SK-N-SH treated with all-trans-retinoic acid at 6 μM for 48 hours (cell line): ENCODE data around the gene INPP5E.

Source experiments
- ATAC-seq: fragments of 200-7000 bp; cut with Tn5 transposase; 3 replicates; pipeline ENCODE4 v1.9.1; 2020; ENCODE audit warnings: mild to moderate bottlenecking, moderate library complexity
- ARNTL ChIP-seq: fragments of 450-650 bp; formaldehyde crosslinking; IDR thresholded peaks from 2 replicates; pipeline ENCODE4 v1.5.0; 2020; ENCODE audit warnings: low read depth, mild to moderate bottlenecking, moderate library complexity, borderline replicate concordance
- BACH2 ChIP-seq: fragments of 250-450 bp; sonication (Bioruptor Pico); IDR thresholded peaks from 2 replicates; pipeline ENCODE4 v1.9.0; 2021; ENCODE audit warnings: mild to moderate bottlenecking, borderline replicate concordance
- CREB5 ChIP-seq: fragments of 250-450 bp; sonication (Bioruptor Pico); IDR thresholded peaks from 2 replicates; pipeline ENCODE4 v1.5.1; 2020; ENCODE audit warnings: low read depth, mild to moderate bottlenecking, moderate library complexity
- ESRRG ChIP-seq: fragments of 250-450 bp; sonication (Bioruptor Pico); IDR thresholded peaks from 2 replicates; pipeline ENCODE4 v1.6.1; 2021; ENCODE audit warnings: mild to moderate bottlenecking
- GLIS3 ChIP-seq: fragments of 250-450 bp; sonication (Bioruptor Pico); IDR thresholded peaks from 2 replicates; pipeline ENCODE4 v1.5.0; 2020; ENCODE audit warnings: mild to moderate bottlenecking, moderate library complexity
- ISL1 ChIP-seq: fragments of 250-450 bp; sonication (Bioruptor Pico); IDR thresholded peaks from 2 replicates; pipeline ENCODE4 v2.1.2; 2022; ENCODE audit warnings: mild to moderate bottlenecking, moderate library complexity
- OSR1 ChIP-seq: fragments of 250-450 bp; sonication (Bioruptor Pico); IDR thresholded peaks from 2 replicates; pipeline ENCODE4 v1.8.0; 2022; ENCODE audit warnings: moderate library complexity, mild to moderate bottlenecking, inconsistent platforms
- PPARA ChIP-seq: fragments of 250-450 bp; sonication (Bioruptor Pico); IDR thresholded peaks from 2 replicates; pipeline ENCODE4 v1.5.0; 2020; ENCODE audit warnings: mild to moderate bottlenecking, borderline replicate concordance
- RARB ChIP-seq: fragments of 250-450 bp; sonication (Bioruptor Pico); IDR thresholded peaks from 2 replicates; pipeline ENCODE4 v1.8.0; 2021; ENCODE audit warnings: mild to moderate bottlenecking, moderate library complexity
- SNAI2 ChIP-seq: fragments of 250-450 bp; sonication (Bioruptor Pico); IDR thresholded peaks from 2 replicates; pipeline ENCODE4 v1.5.0; 2020; ENCODE audit warnings: mild to moderate bottlenecking, moderate library complexity
- TOX ChIP-seq: fragments of 250-450 bp; sonication (Bioruptor Pico); IDR thresholded peaks from 2 replicates; pipeline ENCODE4 v1.8.0; 2021; ENCODE audit warnings: mild to moderate bottlenecking, moderate library complexity, borderline replicate concordance
- ZC3H10 ChIP-seq: fragments of 250-450 bp; sonication (Bioruptor Pico); IDR thresholded peaks from 2 replicates; pipeline ENCODE4 v1.5.1; 2021; ENCODE audit warnings: mild to moderate bottlenecking, moderate library complexity
- ZFP3 ChIP-seq: fragments of 250-450 bp; sonication (Bioruptor Pico); IDR thresholded peaks from 2 replicates; pipeline ENCODE4 v1.5.0; 2020; ENCODE audit warnings: mild to moderate bottlenecking, moderate library complexity
- ZFP30 ChIP-seq: fragments of 450-650 bp; formaldehyde crosslinking; IDR thresholded peaks from 2 replicates; pipeline ENCODE4 v1.5.0; 2022; ENCODE audit warnings: mild to moderate bottlenecking, moderate library complexity
- ZNF565 ChIP-seq: fragments of 450-650 bp; formaldehyde crosslinking; conservative IDR thresholded peaks from 2 replicates; pipeline ENCODE4 v1.5.0; 2020; ENCODE audit warnings: low read depth, mild to moderate bottlenecking, moderate library complexity
- ZNF70 ChIP-seq: fragments of 450-650 bp; formaldehyde crosslinking; IDR thresholded peaks from 2 replicates; pipeline ENCODE4 v1.5.0; 2020; ENCODE audit warnings: mild to moderate bottlenecking, moderate library complexity
- ZNF8 ChIP-seq: fragments of 450-650 bp; formaldehyde crosslinking; IDR thresholded peaks from 2 replicates; pipeline ENCODE4 v1.5.0; 2020; ENCODE audit warnings: mild to moderate bottlenecking, moderate library complexity
- TF ChIP-seq, protein P1 (sequence below): fragments of 250-450 bp; sonication (Bioruptor Pico); IDR thresholded peaks from 2 replicates; pipeline ENCODE4 v1.8.0; 2021; ENCODE audit warnings: low read depth, mild to moderate bottlenecking, moderate library complexity, borderline replicate concordance
- TF ChIP-seq, protein P2 (sequence below): fragments of 250-450 bp; sonication (Bioruptor Pico); IDR thresholded peaks from 2 replicates; pipeline ENCODE4 v1.5.0; 2020; ENCODE audit warnings: mild to moderate bottlenecking, moderate library complexity
- TF ChIP-seq, protein P3 (sequence below): fragments of 250-450 bp; sonication (Bioruptor Pico); IDR thresholded peaks from 2 replicates; pipeline ENCODE4 v1.5.1; 2021; ENCODE audit warnings: mild to moderate bottlenecking, moderate library complexity
- TF ChIP-seq, protein P4 (sequence below): fragments of 250-450 bp; sonication (Bioruptor Pico); IDR thresholded peaks from 2 replicates; pipeline ENCODE4 v1.8.0; 2020; ENCODE audit warnings: mild to moderate bottlenecking, moderate library complexity, borderline replicate concordance

The INPP5E gene

GRCh38 chr9:136470792-136471469 lies 31.3 kb upstream of the INPP5E start:
- ATAC-seq, result no peak
- TF ChIP-seq CREB5 (no peak), TOX (CRISPR knock-in tag) (no peak), ESRRG (CRISPR knock-in tag) (no peak), ISL1 (CRISPR knock-in tag) (no peak), GLIS3 (CRISPR knock-in tag) (no peak), ZNF8 (CRISPR knock-in tag) (no peak), ZNF565 (CRISPR knock-in tag) (no peak), PPARA (no peak), ZFP30 (no peak), OSR1 (CRISPR knock-in tag) (no peak), ZNF70 (CRISPR knock-in tag) (no peak), ZC3H10 (CRISPR knock-in tag) (no peak), RARB (no peak), BACH2 (CRISPR knock-in tag) (no peak), SNAI2 (no peak)
- TF ChIP-seq, protein P1, sequence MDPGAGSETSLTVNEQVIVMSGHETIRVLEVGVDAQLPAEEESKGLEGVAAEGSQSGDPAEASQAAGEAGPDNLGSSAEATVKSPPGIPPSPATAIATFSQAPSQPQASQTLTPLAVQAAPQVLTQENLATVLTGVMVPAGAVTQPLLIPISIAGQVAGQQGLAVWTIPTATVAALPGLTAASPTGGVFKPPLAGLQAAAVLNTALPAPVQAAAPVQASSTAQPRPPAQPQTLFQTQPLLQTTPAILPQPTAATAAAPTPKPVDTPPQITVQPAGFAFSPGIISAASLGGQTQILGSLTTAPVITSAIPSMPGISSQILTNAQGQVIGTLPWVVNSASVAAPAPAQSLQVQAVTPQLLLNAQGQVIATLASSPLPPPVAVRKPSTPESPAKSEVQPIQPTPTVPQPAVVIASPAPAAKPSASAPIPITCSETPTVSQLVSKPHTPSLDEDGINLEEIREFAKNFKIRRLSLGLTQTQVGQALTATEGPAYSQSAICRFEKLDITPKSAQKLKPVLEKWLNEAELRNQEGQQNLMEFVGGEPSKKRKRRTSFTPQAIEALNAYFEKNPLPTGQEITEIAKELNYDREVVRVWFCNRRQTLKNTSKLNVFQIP (CRISPR knock-in tag), result no peak
- TF ChIP-seq, protein P2, sequence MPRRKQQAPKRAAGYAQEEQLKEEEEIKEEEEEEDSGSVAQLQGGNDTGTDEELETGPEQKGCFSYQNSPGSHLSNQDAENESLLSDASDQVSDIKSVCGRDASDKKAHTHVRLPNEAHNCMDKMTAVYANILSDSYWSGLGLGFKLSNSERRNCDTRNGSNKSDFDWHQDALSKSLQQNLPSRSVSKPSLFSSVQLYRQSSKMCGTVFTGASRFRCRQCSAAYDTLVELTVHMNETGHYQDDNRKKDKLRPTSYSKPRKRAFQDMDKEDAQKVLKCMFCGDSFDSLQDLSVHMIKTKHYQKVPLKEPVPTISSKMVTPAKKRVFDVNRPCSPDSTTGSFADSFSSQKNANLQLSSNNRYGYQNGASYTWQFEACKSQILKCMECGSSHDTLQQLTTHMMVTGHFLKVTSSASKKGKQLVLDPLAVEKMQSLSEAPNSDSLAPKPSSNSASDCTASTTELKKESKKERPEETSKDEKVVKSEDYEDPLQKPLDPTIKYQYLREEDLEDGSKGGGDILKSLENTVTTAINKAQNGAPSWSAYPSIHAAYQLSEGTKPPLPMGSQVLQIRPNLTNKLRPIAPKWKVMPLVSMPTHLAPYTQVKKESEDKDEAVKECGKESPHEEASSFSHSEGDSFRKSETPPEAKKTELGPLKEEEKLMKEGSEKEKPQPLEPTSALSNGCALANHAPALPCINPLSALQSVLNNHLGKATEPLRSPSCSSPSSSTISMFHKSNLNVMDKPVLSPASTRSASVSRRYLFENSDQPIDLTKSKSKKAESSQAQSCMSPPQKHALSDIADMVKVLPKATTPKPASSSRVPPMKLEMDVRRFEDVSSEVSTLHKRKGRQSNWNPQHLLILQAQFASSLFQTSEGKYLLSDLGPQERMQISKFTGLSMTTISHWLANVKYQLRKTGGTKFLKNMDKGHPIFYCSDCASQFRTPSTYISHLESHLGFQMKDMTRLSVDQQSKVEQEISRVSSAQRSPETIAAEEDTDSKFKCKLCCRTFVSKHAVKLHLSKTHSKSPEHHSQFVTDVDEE, result no peak

DNA sequence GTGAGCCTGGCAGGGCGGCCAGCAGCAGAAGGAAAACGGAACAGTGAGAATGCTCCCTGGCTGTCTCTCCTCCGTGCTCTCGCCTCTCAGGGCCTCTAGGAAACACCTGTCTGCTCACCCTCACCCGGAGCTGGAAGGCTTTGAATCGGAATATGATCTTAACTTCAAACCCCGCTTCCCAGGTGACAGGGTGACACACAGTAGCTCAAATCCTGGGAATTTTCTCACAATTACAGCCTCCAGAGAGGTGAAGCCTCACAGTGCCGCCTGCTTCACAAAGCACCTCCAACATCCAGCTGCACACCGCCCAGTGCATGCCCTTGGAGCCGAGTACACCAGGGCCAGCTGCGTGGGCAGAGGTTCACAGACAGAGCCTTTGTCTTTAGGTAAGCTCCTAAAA lies 30.7 kb upstream of the INPP5E start:
- ATAC-seq, result no peak
- TF ChIP-seq ZNF70 (CRISPR knock-in tag) (no peak), SNAI2 (no peak), ZC3H10 (CRISPR knock-in tag) (no peak), PPARA (no peak), ZNF8 (CRISPR knock-in tag) (no peak), OSR1 (CRISPR knock-in tag) (no peak), CREB5 (no peak), RARB (no peak), BACH2 (CRISPR knock-in tag) (no peak), ZFP3 (no peak), GLIS3 (CRISPR knock-in tag) (no peak), ARNTL (no peak)
- TF ChIP-seq, protein P1 (CRISPR knock-in tag), result no peak
- TF ChIP-seq, protein P3, sequence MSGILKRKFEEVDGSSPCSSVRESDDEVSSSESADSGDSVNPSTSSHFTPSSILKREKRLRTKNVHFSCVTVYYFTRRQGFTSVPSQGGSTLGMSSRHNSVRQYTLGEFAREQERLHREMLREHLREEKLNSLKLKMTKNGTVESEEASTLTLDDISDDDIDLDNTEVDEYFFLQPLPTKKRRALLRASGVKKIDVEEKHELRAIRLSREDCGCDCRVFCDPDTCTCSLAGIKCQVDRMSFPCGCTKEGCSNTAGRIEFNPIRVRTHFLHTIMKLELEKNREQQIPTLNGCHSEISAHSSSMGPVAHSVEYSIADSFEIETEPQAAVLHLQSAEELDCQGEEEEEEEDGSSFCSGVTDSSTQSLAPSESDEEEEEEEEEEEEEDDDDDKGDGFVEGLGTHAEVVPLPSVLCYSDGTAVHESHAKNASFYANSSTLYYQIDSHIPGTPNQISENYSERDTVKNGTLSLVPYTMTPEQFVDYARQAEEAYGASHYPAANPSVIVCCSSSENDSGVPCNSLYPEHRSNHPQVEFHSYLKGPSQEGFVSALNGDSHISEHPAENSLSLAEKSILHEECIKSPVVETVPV, result no peak
- TF ChIP-seq, protein P4, sequence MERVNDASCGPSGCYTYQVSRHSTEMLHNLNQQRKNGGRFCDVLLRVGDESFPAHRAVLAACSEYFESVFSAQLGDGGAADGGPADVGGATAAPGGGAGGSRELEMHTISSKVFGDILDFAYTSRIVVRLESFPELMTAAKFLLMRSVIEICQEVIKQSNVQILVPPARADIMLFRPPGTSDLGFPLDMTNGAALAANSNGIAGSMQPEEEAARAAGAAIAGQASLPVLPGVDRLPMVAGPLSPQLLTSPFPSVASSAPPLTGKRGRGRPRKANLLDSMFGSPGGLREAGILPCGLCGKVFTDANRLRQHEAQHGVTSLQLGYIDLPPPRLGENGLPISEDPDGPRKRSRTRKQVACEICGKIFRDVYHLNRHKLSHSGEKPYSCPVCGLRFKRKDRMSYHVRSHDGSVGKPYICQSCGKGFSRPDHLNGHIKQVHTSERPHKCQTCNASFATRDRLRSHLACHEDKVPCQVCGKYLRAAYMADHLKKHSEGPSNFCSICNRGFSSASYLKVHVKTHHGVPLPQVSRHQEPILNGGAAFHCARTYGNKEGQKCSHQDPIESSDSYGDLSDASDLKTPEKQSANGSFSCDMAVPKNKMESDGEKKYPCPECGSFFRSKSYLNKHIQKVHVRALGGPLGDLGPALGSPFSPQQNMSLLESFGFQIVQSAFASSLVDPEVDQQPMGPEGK, result no peak
